ENCODE data around the gene HPSE2. TPM values are rescaled to one million over a fixed set of nuclear protein-coding genes. Genes with fewer than 3 reads are reported as not detected.

The HPSE2 gene
- total RNA-seq, 1 experiment from 2014 or later: 0.20 TPM

DNA sequence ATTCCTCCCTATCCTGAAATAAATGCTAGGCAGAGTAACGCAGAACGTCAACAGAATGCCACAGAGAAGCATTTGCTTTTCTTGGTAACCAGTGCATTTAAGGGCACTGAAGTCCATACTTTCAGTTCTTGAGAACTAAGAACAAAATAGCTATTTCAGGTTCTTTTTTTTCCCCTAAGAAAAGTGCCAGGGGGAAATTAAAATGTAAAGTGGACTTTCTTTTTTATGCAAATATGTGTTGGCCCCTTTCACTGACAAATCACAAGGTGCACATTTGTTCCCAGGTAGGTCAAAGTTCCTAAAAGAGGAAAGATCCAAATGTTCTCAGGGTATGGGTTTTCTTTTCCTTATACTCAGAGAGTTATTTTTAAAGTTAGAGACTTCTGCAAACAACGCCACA is 151.5 kb downstream of the HPSE2 start:
- no peak overlapping the region for H3T11ph ChIP-seq (ENCODE audit: low read length)
- no peaks in the 10 kb centered on the region for H3K9me3 ChIP-seq (ENCODE audit: control insufficient read depth, low read depth, low read length)
- H3K79me2 ChIP-seq (ENCODE audit: insufficient read depth, low read length): no peaks in the 10 kb centered on the region
- no peak overlapping the region for H2BK12ac ChIP-seq (ENCODE audit: insufficient read length, low read depth, low read length)
- peak overlapping the region in 1 of 3 experiments; percentile 88; a peak in 2 of 7 replicates for H3K27ac Mint-ChIP-seq
- peaks cover 23% of the 10 kb centered on the region in 2 experiments for H3K4me1 Mint-ChIP-seq
- H3K14ac ChIP-seq (ENCODE audit: insufficient read depth, low read length): no peak overlapping the region
- H3K4me2 ChIP-seq (ENCODE audit: insufficient read depth, insufficient read length, low read length): peak overlapping the region; percentile 39
- no peak overlapping the region for H3K9ac ChIP-seq (ENCODE audit: extremely low read depth, insufficient read length, low read length)
- no peak overlapping the region for H3K23ac ChIP-seq (ENCODE audit: insufficient read length, low read depth, low read length)
- DNase-seq: no peak
- no peak overlapping the region for H4K5ac ChIP-seq (ENCODE audit: insufficient read length, low read depth, low read length)
- no peak overlapping the region for H2BK15ac ChIP-seq (ENCODE audit: low read depth, low read length)
- no peak overlapping the region for H2AFZ ChIP-seq (ENCODE audit: low read length)
- TF ChIP-seq CTCF (conservative IDR thresholded peaks at IDR 0.05): no peak
- WGBS (ENCODE audit: extremely low coverage, insufficient read length, low lambda C conversion rate): no CpG with 5 or more reads among the region's 3 CpGs
- no peaks in the 10 kb centered on the region for H3K27me3 ChIP-seq (ENCODE audit: insufficient read depth, low read length)
- H2BK5ac ChIP-seq (ENCODE audit: insufficient read length, low read length): no peak overlapping the region
- H2AK5ac ChIP-seq (ENCODE audit: insufficient read length, low read length): no peak overlapping the region
- H3K56ac ChIP-seq (ENCODE audit: insufficient read length, low read depth, low read length): no peak overlapping the region
- no peak overlapping the region for H3K18ac ChIP-seq (ENCODE audit: insufficient read length, low read depth, low read length)
- H3K4me1 ChIP-seq (ENCODE audit: insufficient read depth, low read length): peaks cover 2% of the 10 kb centered on the region; the same call in 1 of the 2 replicates
- H4K8ac ChIP-seq (replicated peaks; ENCODE audit: insufficient read length, low read depth, low read length): no peak overlapping the region
- H3K27me3 Mint-ChIP-seq (ENCODE audit: low read depth): no peaks in the 10 kb centered on the region; the same call in 1 of the 2 replicates
- H3K4ac ChIP-seq (ENCODE audit: low read depth, low read length): no peak overlapping the region
- H3K23me2 ChIP-seq (ENCODE audit: insufficient read length, low read depth, low read length, poor library complexity, severe bottlenecking): no peaks in the 10 kb centered on the region
- H2BK20ac ChIP-seq (ENCODE audit: low read depth, low read length, poor library complexity, severe bottlenecking): no peak overlapping the region
- no peaks in the 10 kb centered on the region for H3K79me1 ChIP-seq (ENCODE audit: insufficient read depth, low read depth, low read length, poor library complexity, severe bottlenecking)
- peaks cover 3% of the 10 kb centered on the region in 2 experiments; a peak in 3 of 5 replicates for H3K9me3 Mint-ChIP-seq
- no peak overlapping the region for H3K27ac ChIP-seq (ENCODE audit: insufficient read length, low read depth, low read length)
- H3K36me3 Mint-ChIP-seq (ENCODE audit: insufficient read depth in 1 of 3, low read depth in 3 of 3): no peaks in the 10 kb centered on the region; a peak in 1 of 7 replicates
- no peak overlapping the region for H2BK120ac ChIP-seq (ENCODE audit: low read depth, low read length, poor library complexity, severe bottlenecking)
- no peak overlapping the region; a peak in 1 of 5 replicates for H3K4me3 Mint-ChIP-seq
- H4K20me1 ChIP-seq (ENCODE audit: control insufficient read depth, insufficient read depth, insufficient read length): no peaks in the 10 kb centered on the region
- no peak overlapping the region for H4K91ac ChIP-seq (ENCODE audit: insufficient read length, low read depth, low read length)
